HG03520 (cell line): Measurements from ENCODE around the gene LZTFL1.

ENCODE experiments used
- ATAC-seq: cut with Tn5 transposase; IDR thresholded peaks from one replicate; pipeline ENCODE4 v1.9.1; 2021; ENCODE audit warnings: mild to moderate bottlenecking, moderate library complexity; ENCODE audit not compliant: unreplicated experiment

Gene LZTFL1

DNA sequence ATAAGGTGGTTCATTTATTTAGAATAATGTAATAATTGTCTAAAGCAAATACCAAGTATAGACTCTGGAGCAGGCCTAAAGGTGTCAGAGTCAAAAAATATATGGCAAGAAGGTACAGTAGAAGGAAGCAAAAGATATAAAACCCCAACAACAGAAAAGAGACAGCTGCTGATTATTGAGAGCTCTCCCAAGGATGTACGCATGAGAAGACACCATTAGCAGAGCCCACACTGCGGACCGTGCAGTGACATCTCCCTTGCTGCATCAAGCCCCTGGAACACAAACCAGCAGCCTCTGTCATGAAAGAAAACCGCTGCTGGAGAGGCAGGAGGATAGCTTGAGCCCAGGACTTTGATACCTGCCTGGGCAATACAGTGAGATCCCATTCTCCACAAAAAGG, 27.6 kb downstream of the LZTFL1 start:
- ATAC-seq = no peak

DNA sequence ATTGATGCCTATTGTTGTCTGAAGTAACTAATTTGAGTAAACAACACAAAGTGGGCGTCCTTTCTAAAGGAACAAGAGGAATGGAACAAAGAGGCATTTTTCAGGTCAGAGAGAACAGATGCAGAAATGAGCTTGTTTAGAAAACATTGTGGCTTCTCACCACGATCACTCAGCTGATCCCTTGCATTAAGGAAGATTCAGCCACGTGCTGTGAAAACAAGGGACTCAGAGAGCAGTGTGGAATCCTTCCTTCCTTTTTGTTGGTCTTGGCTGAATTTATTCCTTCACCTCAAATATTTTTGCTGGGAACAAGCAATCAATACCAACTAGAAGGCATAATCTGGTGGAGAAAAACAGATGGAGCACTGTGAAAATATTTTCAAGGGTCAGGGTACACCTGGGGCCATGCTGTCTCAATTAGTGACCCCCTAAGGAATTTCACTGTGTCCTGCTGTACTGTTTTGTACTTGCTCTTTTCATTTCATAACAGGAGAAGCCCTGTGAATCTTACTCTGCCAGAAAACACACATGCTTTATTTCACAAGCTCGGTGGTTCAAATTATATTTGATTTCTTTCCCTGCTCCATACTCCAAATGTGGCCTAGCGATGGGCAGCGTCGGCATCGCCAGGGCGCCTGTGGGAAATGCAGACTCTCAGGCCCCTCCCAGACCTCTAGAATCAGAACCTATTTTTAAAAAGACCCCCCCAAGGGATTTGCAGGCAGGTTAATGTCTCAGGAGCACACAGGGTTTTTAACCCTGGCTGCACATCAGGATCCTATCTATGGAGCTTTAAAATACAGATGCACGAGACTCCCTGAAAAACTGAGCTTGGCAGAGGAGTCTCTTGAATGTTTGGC, 34.0 kb downstream of the LZTFL1 start:
- ATAC-seq = no peak

DNA sequence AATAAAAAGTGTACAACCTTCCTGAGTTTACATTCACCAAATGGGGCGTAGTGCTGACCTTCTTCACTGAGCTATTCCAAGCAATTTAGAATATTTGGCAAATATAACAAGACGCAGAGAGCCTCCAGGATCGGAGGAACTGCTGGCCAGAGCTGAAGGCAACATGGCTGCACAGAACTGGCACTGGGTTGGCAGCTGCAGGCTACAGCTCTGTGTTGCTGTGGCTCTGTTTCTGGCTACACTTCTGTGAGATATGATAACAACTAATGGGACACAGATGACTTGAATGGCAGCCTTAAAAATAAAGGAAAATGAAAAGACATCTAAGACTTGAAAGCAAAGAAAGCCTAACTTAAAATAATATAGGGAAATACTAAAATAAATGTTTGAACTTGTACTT, 34.8 kb downstream of the LZTFL1 start:
- no peak for ATAC-seq

DNA sequence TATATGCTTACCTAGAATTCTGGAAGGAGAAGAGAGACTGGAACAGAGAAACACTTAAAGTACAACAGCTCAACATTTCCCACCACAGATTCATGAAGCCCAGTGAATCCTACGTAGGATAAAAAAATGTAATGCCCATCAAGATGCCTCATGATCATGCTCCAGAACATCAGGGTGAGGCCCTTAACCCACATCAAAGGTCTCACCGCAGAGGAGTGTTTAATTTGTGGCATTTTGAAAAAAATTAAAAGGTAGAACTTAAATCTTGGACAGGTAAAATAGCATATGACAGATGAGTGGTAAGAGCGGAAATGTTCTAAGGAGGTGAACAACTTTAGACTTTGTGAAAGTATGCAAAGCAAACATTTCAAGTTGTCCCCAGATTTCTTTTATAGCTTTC, 35.8 kb downstream of the LZTFL1 start:
- ATAC-seq = no peak

DNA sequence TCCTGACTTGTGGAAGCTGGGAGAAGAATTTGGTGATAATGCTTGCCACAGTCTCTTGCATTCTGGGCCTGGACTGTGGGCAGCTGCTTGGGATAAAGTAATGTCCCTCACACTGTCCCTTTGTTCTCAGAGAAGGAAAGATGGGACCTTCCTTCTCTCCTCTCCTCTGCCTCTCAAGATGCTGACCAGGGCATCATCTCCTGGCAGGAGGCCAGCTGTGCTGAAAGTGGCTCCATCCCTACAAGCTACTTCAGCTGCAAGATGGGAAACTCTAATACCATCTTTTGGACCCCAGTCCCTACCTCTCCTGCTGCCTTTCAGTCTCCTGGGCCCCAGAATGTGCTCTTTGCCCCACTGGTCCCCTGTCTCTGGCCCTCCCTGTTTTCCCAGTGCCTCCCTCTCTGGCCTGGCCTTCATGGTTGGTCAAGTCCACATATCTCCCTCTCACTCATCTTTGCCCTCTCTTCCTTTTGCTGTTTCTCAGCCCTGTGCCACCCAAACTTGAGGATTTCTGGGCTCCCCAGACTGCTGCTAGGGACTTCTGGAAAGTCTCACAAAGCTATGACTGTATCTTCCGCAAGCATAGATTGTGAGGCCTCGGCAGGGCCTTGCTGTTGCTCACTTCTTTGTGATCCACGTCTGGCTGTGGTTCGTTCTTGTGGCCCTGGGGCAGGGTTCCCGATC, 38.5 kb downstream of the LZTFL1 start:
- ATAC-seq = no peak

DNA sequence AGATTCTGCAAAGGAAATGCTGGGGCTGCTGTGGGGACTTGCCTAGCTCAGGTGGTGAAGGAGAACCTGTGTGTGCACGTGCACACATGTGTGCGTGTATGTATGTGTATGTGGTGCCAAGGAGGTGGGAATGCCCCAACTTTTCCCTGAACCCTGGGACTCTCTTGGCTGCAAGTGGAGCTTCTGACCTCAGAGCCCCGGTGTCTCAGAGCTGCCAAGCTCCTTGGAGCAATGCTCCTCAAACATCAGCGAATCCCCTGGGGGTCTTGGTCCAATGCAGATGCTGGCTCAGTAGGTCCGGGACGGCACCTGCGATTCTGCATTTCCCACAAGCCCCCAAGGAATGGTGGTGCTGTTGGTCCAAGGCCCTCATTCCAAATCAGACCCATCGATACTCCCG, 39.8 kb downstream of the LZTFL1 start:
- no peak for ATAC-seq

DNA sequence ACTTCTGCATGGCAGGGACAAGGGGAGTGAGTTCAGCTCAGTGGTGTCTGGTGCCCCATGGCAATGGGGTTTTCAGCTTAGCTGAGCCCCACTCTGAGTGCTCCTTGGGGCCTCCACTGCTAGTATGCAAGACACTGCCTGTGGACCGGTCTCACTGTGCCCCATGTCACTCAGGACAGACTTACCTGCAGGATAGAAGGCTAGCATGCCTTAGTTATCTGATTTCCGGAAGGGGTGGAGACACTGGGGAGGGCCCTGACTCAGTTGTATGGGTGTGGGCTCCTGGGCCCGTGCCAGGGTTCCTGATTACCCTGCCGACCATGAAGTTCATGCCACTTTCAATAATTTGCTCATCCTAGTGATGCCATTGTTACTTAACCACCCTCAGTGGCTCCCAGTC, 41.3 kb downstream of the LZTFL1 start:
- ATAC-seq = no peak

DNA sequence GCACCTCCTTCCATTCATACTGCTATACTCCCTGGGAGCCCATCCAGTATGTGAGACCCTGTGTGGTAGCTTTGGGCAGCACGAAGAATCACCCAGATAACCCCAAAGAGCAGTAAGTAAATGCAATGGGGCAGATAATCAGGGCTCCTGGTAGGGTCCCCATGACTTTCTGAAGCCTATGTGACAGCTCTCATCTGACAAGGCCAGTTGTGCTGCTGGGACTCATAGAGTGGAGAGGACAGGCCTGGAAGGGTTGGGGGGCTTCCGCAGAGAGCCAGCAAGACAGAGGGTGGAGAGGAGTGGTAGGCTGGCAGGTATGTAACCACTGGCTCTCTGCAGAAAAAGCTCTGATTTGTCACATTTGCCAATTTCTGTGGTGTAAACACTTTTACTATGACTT, 42.3 kb downstream of the LZTFL1 start:
- no peak for ATAC-seq

DNA sequence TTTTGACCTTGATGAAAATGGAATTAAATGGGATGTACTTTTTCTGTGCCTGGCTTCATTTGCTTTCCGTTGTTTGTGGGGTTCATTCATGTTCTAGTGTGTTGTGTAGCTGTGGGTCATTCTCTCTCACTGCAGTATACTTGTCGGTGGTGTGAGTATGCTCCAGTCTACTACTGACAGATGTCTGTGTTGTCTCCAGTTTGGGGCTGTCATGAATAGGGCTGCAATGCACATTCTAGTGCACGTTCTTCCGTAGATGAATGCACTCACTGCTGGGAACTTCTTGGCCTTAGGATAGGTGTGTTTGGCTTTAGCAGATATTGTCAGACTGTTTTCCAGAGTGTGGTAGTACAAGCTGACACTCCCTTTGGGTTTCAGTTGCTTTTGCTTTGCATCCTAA, 43.9 kb downstream of the LZTFL1 start:
- ATAC-seq = no peak

DNA sequence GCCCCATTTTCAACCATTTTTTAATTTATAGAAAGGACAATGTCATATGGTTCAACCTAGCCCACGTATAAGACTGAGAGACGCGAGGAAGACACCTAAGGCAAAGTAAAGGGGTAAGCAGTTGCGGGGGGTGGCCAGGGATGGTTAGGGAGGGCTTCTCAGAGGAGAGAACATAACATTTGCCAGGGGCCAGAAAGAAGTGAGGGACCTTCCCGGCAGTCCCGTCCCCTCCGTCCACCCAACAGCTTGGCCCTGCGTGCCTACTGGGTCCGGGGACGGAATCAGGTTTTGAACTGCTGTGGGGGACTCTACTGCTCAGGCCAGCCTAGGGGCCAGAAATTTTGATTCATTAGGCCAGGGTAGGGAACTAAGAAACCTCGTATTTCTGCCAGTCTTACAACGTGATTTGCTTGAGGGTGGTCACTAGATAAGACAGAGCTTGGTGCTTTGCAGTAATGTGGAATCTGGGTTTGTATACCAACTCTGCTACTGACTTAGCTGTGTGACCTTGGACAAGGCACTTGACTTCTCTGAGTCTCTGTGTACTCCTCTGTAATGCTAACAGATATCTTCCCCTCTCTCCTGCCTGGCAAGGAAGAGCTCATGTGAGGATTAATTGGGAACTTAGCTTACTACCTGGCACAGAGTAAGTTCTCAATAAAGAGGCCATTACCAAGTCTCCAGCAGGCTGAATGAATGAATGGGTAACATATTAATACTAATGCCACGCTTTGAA, 44.8 kb downstream of the LZTFL1 start:
- no peak for ATAC-seq

DNA sequence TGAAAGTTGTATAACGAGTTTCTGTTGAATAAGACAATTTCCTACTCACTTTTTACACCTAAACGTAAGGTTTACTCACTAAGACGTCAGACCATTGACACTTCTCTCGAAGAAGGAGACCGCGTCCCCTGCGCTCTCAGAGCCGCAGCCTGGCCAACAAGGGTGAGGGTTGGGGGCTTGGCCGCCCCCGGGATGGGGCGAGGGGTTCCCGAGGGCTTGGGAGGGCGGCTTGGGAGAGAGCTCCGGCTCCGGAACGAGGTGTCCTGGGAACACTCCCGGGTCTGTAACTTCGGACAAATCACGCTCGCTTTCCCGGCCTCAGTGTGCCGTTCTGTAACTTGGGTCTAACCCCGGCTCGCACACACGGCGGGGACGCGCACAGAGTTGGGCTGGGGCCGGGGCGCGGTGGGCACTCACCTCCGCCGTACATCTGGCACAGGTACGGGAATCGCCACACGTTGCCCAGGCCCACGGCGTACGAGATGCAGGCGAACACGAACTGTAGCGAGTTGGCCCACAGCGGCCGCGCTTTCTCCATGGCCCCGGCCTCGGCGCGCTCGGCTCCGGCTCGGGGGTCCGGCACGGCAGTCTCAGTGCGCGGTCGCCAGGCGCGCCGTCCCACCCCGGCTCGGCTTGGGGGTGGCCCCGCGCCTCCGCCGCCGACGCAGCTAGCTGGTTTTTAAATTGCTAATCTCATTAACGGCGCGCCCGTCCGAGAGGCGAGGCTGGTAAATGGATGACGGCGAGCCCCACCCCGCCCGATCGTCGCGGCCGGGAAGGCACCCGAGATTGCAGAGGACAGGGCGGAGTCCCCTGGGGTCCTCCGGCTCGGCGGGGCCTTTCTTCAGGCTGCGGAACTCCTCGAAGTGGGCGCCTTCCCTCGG, 45.8 kb downstream of the LZTFL1 start, which contains the start of gene SLC6A20:
SLC6A20 (minus strand) TSS at position 655 of the 884 bp plus-strand sequence; CDS start at position 538, 117 bp downstream.
- no peak for ATAC-seq

DNA sequence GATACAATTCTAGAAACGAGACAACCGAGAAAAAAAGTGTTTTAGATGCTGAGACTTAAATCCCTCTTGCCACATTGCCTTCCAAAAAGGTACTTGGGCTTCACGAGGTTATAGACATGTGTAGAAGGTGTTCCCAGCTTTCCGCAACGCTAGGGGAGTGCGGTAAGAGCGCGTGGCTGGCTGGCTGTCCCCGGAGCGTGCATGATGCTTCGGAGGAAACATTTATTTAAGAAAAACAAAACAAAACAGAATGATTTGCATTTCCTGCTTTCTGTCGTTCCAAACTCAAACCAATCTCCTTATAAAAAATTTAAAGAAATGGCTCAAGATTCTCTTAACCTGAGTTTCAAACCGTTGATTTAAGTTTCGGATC, 46.4 kb downstream of the LZTFL1 start:
- no peak for ATAC-seq

DNA sequence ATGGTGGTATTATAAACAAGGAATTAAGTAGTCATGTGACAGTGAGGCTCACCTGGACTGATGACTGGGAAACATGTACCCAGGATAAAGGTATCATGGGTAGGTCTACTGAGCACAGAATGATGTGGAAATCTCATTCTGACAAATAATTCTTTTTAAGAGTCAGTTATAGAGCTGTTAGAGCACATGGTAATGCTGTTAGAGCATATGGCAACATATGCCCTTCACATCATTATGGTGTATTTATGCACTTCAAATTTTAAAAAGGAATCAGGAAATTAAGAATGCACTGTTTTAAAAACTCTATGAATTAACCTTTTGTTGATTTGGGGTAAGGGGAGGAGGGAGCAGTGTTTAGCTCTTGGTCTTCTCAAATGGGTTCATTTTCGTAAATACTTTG, 47.3 kb downstream of the LZTFL1 start:
- no peak for ATAC-seq

DNA sequence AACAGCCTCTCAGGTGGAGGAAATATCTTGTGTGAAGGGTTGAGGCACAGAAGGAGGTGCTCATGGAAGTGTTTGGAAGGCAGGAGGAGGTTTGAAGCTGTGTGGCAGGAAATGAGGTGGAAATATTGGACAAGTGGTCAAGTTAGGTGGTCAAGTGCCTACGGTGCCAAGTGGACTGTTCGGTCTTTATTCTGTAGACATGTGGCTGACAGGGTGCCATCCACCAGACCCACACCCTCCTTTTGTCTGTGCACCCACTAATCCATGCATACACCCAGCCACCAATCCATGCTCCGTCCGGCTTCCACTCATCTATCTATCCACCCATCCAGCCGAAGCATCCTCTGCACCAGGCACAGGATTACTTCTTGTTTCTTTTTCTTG, 47.8 kb downstream of the LZTFL1 start:
- ATAC-seq = no peak

DNA sequence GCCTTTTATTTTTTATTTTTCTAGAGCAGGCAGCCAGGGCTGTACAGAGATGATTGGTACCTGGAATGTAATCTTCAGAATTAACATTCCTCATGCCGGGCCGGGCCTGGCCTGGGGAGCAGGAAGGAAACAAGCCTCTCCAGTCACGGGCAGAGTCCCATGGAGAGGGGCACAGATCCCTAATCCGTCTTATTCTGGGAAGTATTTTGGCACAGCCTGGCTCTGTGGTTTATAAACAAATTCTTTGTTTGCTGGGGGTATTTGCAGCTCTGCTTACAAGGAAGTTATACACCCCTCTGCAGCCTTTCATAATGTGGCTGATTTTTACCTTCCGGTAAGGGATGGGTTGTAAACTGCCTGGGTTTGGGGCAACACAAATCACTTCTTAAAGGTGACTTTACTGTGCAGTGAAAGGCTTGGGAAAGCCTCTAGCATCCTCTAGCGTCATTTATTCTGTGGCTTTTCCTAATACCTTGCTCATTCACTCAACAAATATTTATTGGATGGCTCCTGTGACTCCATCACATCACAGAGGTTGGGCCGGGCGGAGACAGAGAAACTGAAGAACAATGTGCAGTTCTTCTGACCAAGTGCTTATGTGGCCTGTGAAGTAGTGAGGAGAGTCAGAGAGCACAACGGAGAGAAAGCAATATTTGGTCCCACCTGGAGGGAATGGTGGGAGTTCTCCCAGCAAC, 48.3 kb downstream of the LZTFL1 start:
- ATAC-seq = no peak

DNA sequence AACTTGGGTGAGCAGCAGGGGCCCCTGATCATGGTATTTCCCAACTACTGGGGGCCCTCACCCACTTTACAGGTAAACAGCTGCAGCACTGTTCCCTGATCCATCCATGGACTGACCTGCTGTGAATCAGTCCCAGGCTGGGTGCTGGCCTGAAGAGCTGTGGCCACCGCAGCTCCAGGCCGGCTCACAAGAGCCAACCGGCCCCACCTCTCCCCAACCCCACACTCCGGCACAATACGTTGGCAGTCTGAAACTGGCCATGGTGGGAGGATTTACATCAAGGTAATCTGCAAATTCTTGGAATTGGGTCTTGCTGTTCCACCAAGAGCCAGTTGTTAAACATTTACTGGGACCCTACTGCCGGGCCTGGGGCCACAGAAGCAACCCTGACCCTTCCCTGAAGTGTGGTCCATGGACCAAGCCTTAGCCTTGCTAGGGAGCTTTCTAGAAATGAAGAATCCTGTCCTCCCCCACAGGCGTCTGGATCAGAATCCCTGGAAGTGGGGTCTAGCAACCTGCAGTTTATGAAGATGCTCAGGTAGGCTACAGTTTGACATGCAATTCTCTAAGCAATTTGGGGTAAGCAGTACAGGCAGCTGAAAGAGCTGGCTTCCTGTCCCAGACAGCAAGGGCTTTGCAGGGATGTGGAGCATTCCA, 49.3 kb downstream of the LZTFL1 start:
- no peak for ATAC-seq

DNA sequence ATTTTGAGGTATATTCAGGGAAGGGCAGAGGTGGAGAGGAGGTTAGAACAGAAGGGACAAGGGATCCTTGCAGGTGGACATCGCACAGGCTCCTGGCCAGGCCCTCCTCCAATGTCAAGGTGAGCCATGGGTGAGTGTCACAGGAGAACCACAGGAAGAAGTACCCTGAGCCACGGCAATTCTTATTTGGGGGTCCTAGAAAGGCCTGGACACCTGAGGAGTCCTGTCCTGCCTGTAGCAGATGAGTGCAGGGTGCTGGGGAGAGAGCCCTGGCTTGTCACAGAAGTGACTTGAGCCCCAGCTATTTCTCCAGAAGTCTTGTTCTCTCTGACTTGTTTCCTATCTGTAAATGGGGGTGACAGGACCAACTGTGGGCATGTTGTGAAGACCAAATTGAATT, 49.9 kb downstream of the LZTFL1 start:
- ATAC-seq = no peak

DNA sequence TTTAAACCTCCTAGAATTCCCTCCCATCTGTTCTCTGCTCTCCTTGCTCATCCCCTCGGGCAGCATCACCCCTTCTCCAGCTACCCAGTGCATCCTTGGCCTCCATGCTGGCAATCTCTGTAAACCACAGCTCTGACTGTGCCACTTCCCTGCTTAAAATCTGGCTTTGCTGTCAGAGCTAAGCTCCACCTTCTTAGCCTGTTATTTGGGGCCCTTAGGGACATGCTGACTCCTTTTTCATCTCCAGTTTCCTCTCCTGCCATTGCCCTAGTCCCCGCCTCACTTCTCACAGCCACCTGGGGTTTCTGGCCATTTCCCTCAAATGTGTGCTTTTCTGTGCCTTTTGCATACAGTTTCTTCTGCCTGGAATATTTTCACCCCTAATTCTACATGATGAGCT, 51.3 kb downstream of the LZTFL1 start:
- no peak for ATAC-seq

DNA sequence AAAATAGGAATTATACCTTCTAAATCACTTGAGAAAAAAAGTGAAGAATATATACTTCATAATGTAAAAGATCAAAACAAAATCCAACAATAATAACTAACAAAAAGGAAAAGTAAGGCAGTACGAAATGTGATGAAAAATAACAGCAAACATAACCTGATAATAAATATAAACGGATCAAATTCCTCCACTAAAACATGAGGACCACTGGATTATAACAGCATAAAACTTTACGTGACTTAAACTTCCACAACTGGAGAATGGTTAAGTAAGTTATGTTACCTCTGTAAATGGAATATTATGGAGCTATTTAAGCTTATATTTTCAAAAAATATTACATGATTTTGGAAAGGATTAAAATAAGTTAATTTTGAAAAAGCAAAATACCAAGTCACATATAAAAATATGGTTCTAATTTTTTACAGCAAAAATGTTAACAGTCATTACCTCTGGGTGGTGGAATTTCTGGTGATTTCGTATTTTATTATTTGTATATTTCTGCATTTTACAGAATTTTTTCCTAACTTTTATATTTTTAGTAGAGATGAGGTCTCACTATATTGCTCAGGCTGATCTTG, 52.6 kb downstream of the LZTFL1 start:
- ATAC-seq = no peak
